Measurements from ENCODE around the gene PAK3.

DNA sequence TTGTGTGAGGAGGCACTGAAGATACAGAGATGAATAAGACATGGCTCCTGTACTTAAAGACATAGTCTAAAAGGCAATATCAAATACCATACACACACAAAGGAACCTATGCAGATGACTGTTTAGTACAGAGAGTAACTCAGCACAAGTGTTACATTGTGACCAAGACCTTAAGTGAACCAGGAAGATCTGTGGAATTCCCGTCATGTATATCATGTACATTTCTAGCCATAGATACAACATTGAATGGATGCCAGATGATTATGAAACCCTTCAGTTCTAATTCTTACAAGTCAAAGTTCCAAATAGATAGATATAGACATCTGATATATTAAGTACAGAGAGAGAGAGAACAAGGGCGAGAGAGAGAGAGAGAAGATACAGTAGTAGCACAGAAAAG is 73.2 kb downstream of the PAK3 start:
- no peak for TF ChIP-seq CTCF (conservative IDR thresholded peaks at IDR 0.05; ENCODE audit: low read depth in 2 of 2)
- TF ChIP-seq, protein P1, sequence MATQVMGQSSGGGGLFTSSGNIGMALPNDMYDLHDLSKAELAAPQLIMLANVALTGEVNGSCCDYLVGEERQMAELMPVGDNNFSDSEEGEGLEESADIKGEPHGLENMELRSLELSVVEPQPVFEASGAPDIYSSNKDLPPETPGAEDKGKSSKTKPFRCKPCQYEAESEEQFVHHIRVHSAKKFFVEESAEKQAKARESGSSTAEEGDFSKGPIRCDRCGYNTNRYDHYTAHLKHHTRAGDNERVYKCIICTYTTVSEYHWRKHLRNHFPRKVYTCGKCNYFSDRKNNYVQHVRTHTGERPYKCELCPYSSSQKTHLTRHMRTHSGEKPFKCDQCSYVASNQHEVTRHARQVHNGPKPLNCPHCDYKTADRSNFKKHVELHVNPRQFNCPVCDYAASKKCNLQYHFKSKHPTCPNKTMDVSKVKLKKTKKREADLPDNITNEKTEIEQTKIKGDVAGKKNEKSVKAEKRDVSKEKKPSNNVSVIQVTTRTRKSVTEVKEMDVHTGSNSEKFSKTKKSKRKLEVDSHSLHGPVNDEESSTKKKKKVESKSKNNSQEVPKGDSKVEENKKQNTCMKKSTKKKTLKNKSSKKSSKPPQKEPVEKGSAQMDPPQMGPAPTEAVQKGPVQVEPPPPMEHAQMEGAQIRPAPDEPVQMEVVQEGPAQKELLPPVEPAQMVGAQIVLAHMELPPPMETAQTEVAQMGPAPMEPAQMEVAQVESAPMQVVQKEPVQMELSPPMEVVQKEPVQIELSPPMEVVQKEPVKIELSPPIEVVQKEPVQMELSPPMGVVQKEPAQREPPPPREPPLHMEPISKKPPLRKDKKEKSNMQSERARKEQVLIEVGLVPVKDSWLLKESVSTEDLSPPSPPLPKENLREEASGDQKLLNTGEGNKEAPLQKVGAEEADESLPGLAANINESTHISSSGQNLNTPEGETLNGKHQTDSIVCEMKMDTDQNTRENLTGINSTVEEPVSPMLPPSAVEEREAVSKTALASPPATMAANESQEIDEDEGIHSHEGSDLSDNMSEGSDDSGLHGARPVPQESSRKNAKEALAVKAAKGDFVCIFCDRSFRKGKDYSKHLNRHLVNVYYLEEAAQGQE (IDR thresholded peaks at IDR 0.05; ENCODE audit: unreplicated experiment), result no peak
- no peak for TF ChIP-seq EZH2phosphoT487 (IDR thresholded peaks at IDR 0.05; ENCODE audit: unreplicated experiment)
- TF ChIP-seq POLR2AphosphoS5 (IDR thresholded peaks at IDR 0.05; ENCODE audit: low read depth), result no peak
- no peak for TF ChIP-seq ETS1 (IDR thresholded peaks at IDR 0.05)
- no peak for TF ChIP-seq EZH2 (IDR thresholded peaks at IDR 0.05; ENCODE audit: low read depth, unreplicated experiment)
- no peak for TF ChIP-seq CREB1 (CRISPR knock-in tag; IDR thresholded peaks at IDR 0.05; ENCODE audit: low read depth)
- no peak for TF ChIP-seq STAT1 (IDR thresholded peaks at IDR 0.05; ENCODE audit: unreplicated experiment)
- no peak for TF ChIP-seq JUNB (IDR thresholded peaks at IDR 0.05; ENCODE audit: unreplicated experiment)
